Panc1 (cell line): ENCODE data around the gene ATP11A. TPM values are rescaled to one million over a fixed set of nuclear protein-coding genes. Genes with fewer than 3 reads are reported as not detected.
A peak's percentile ranks its signal among the peaks of the same experiment; 100 is the strongest.

ENCODE experiments used
- ATAC-seq: fragments of 200-7000 bp; cut with Tn5 transposase; 2 replicates; pipeline ENCODE4 v1.9.1; 2020; ENCODE audit warnings: mild to moderate bottlenecking, moderate library complexity
- Bru-seq: library from RNA; stranded (reverse); fragments of 400-500 nt; gene quantifications from one replicate; lab custom pipeline; 2021; lab: Mats Ljungman, UMichigan
- BruChase-seq, 2 experiments: library from RNA; stranded (reverse); fragments of 400-500 nt; gene quantifications; one replicate each; lab custom pipeline; 2021; lab: Mats Ljungman, UMichigan
- BruUV-seq: library from RNA; stranded (reverse); fragments of 400-500 nt; replicated peaks from 2 replicates; lab custom pipeline; 2021; lab: Mats Ljungman, UMichigan
- CTCF ChIA-PET: fragments of 300-600 bp; sonication (Branson Sonifier 250); formaldehyde crosslinking; loops from one replicate; lab custom pipeline; 2022; ENCODE audit warnings: antibody characterized with exemption; lab: Charles Lee
- POLR2A ChIA-PET: fragments of 300-600 bp; sonication (Branson Sonifier 250); formaldehyde crosslinking; loops from one replicate; lab custom pipeline; 2022; ENCODE audit warnings: antibody characterized with exemption; lab: Charles Lee
- DNase-seq: peaks from one replicate; pipeline ENCODE4 v3.0.0-alpha.2; 2010; ENCODE audit warnings: low read depth, low spot score
- H3K27ac ChIP-seq: 2 replicates; pipeline ENCODE4 v1.5.1; 2011; ENCODE audit warnings: mild to moderate bottlenecking, low read length, inconsistent platforms
- H3K27me3 ChIP-seq: fragments of 200-500 bp; sonication (Bioruptor generic); 2 replicates; pipeline ENCODE4 v1.6.0; 2014; ENCODE audit warnings: low read length, inconsistent platforms; ENCODE audit not compliant: control insufficient read depth, insufficient read depth
- H3K36me3 ChIP-seq: fragments of 200-500 bp; sonication (Bioruptor generic); 2 replicates; pipeline ENCODE4 v1.5.1; 2014; ENCODE audit warnings: inconsistent platforms, mild to moderate bottlenecking, low read length, moderate library complexity; ENCODE audit not compliant: control insufficient read depth, insufficient read depth
- H3K4me1 ChIP-seq: 2 replicates; pipeline ENCODE4 v1.5.1; 2011; ENCODE audit warnings: inconsistent platforms, mild to moderate bottlenecking, low read length, moderate library complexity; ENCODE audit not compliant: control insufficient read depth, insufficient read depth
- H3K4me3 ChIP-seq, 2 experiments: 2 replicates each; pipeline ENCODE4 v1.5.1; 2011 to 2012; ENCODE audit warnings: low read depth in 2 of 2, low read length in 2 of 2, mild to moderate bottlenecking in 2 of 2, inconsistent platforms in 1 of 2, moderate library complexity in 1 of 2
- H3K9me3 ChIP-seq: fragments of 200-500 bp; sonication (Bioruptor generic); 2 replicates; pipeline ENCODE4 v1.5.1; 2014; ENCODE audit warnings: low read depth, mild to moderate bottlenecking, inconsistent platforms, low read length, moderate library complexity; ENCODE audit not compliant: control insufficient read depth, insufficient read depth
- POLR2AphosphoS5 ChIP-seq: IDR thresholded peaks from 2 replicates; pipeline ENCODE4 v1.6.1; 2012; ENCODE audit warnings: mild to moderate bottlenecking, low read depth, low read length, moderate library complexity
- SIN3A ChIP-seq: IDR thresholded peaks from 2 replicates; pipeline ENCODE4 v1.6.1; 2012; ENCODE audit warnings: low read depth, mild to moderate bottlenecking, low read length, moderate library complexity, borderline replicate concordance; ENCODE audit not compliant: insufficient read depth
- TCF7L2 ChIP-seq: IDR thresholded peaks from 2 replicates; pipeline ENCODE4 v1.6.1; 2011; ENCODE audit warnings: mild to moderate bottlenecking, low read depth, low read length, inconsistent platforms
- in situ Hi-C: cut with HindIII; loops from 2 replicates; pipeline ENCODE4 v1.10.0; 2016; ENCODE audit warnings: low sequenced_read_pairs, low pct_unique_long_range_greater_than_20kb
- intact Hi-C: fragments of 100-400 bp; cut with micrococcal nuclease; formaldehyde crosslinking; loops from one replicate; pipeline ENCODE4 v1.10.0; 2022; ENCODE audit not compliant: unreplicated experiment
- long read RNA-seq: library from polyadenylated mRNA; unstranded; transcript quantifications from one replicate; pipeline ENCODE4 v2.0.0, GENCODE V29; 2021; ENCODE audit not compliant: unreplicated experiment
- polyA plus RNA-seq: library from polyadenylated mRNA; unstranded; fragments of >200 nt; gene quantifications from one replicate; pipeline ENCODE4 v1.2.1, GENCODE V29; 2012; ENCODE audit warnings: missing spikeins; ENCODE audit not compliant: insufficient read length
- total RNA-seq: library from RNA; stranded (reverse); gene quantifications from one replicate; pipeline ENCODE4 v1.2.1, GENCODE V29; 2021; ENCODE audit not compliant: unreplicated experiment
- TF ChIP-seq, protein P1 (sequence below), 2 experiments: IDR thresholded peaks; 2 replicates each; pipeline ENCODE4 v1.6.1; 2011 to 2012; ENCODE audit warnings: low read depth in 2 of 2, control low read depth in 1 of 2, low read length in 1 of 2, mild to moderate bottlenecking in 1 of 2, moderate library complexity in 1 of 2; ENCODE audit not compliant: insufficient read depth in 1 of 2

ATP11A gene
- total RNA-seq (85.8 TPM), Bru-seq, nascent RNA (percentile 70 among the genes with signal in this experiment), BruChase-seq, experiment 1, labeled RNA remaining after a 2-hour chase (percentile 68 among the genes with signal in this experiment), BruChase-seq, experiment 2, labeled RNA remaining after a 6-hour chase (percentile 78 among the genes with signal in this experiment)
- 63.9 TPM for polyA plus RNA-seq
- long read RNA-seq, transcript ATP11A-217 (1 exons, 3,542 nt) = major isoform, 28 of 54 reads
- long read RNA-seq, partial matches to known transcripts = 7 of 54 reads
- long read RNA-seq, other reads (novel, unspliced or antisense) = 19 of 54 reads

DNA sequence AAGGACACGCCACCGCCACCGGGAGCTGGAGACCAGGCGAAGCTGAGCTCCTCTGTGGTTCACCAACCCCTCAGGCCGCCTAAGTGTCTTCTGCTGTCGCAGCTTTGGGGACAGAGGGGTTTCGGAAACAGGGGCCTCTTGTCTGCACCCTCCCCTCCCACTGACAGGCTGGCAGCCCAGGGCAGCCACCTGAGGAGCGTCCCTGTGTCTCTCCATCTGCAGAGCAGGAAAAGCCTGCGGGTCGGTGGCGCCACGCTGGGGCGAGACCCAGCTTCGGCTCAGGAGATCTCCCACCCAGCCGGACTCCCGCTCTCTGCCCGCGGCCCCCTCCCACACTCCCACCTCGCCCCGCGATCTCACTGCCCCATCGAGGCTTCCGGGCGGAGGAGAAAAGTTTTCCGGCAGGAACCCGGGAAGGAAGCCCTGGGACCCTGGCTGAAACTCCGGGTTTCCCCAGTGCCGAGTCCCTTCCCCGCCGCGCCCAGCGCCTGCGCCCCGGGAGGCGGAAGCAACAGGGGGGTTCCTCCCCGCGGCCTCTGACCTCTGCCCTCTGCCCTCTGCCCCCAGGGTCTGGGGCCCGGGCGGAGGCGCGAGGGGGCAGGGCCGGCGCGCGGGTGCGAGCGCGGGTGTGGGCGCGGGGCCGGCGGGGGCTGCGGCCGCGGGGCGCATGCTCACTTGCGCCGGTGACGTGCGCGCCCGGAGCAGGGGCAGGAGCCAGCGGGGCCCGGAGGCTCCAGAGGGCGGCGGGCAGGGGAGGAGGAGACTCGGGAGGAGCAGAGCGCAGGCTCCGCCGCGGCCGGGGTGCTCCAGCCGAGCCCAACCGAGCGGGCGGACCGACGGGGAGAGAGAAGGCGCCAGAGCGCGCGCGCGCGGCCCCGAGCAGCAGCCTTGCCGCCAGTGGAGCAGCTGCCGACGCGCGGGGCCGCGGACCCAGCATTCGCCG, at the start of gene ATP11A:
Gene ATP11A (plus strand): TSS at position 736 of the 943 bp plus-strand sequence. CDS start 379 bp downstream, outside the sequence.
- H3K27ac ChIP-seq = peak within 1 kb of the TSS; percentile 81
- H3K4me3 ChIP-seq = peak within 1 kb of the TSS; percentile 76 to 85
- H3K27me3 ChIP-seq = no peaks in the 10 kb centered on the region
- H3K36me3 ChIP-seq = no peaks in the 10 kb centered on the region
- ATAC-seq = peak; percentile 94
- in situ Hi-C loops (no loop called here), intact Hi-C loops (no loop called here)
- peaks cover 22% of the 10 kb centered on the region for H3K4me1 ChIP-seq
- no peaks in the 10 kb centered on the region for H3K9me3 ChIP-seq
- ChIA-PET POLR2A (interaction anchor here (0.7 kb wide), 1 partner anchor 12 kb away, joined by 5 read pairs; no protein-coding TSS in a partner anchor), CTCF (no interaction called here)
- TF ChIP-seq, protein P1, sequence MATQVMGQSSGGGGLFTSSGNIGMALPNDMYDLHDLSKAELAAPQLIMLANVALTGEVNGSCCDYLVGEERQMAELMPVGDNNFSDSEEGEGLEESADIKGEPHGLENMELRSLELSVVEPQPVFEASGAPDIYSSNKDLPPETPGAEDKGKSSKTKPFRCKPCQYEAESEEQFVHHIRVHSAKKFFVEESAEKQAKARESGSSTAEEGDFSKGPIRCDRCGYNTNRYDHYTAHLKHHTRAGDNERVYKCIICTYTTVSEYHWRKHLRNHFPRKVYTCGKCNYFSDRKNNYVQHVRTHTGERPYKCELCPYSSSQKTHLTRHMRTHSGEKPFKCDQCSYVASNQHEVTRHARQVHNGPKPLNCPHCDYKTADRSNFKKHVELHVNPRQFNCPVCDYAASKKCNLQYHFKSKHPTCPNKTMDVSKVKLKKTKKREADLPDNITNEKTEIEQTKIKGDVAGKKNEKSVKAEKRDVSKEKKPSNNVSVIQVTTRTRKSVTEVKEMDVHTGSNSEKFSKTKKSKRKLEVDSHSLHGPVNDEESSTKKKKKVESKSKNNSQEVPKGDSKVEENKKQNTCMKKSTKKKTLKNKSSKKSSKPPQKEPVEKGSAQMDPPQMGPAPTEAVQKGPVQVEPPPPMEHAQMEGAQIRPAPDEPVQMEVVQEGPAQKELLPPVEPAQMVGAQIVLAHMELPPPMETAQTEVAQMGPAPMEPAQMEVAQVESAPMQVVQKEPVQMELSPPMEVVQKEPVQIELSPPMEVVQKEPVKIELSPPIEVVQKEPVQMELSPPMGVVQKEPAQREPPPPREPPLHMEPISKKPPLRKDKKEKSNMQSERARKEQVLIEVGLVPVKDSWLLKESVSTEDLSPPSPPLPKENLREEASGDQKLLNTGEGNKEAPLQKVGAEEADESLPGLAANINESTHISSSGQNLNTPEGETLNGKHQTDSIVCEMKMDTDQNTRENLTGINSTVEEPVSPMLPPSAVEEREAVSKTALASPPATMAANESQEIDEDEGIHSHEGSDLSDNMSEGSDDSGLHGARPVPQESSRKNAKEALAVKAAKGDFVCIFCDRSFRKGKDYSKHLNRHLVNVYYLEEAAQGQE (IDR thresholded peaks at IDR 0.05; ENCODE audit: insufficient read depth in 1 of 2, low read depth in 2 of 2, low read length in 1 of 2) = no peak
- TF ChIP-seq SIN3A (0 out of 2 replicates have a peak, but pooled peaks have one; percentile 41), POLR2AphosphoS5 (0 out of 2 replicates have a peak, but pooled peaks have one; percentile 28)
- no TSS peak for BruUV-seq
- DNase-seq = no peak

DNA sequence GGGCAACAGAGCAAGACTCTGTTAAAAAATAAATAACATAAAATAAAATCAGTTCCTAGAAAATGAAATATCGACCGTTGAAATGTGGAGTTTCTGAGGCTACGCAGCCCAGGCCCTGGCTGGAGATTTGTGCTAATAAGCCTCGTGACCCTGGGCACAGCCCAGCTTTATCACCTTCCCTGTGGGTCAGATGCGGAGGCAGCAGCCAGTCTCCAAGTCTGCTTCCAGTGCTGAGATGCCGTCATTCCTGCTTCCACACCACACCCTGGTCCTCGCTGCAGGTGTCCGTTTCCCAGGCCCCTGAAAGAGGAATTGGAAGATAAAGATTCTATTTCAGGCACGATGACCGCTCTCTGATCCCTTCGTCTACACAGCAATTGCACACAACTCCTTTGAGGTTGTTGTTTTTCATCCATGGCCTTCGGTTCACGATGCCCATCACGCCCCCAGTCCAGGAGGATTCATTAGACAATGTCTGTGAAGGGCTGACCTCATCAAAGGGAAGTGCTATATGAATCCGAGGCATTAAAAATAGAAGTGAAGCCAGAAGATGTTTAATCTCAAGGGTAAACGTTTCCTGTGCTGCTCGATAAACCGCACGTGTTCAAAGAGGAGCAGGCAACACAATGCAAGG, 48.3 kb upstream of the ATP11A start:
- ATAC-seq (no peak), DNase-seq (no peak)
- ChIA-PET CTCF (interaction anchor here (0.6 kb wide), 1 partner anchor 232 kb away, joined by 3 read pairs; no protein-coding TSS in a partner anchor), POLR2A (no interaction called here)
- no peaks in the 10 kb centered on the region for H3K36me3 ChIP-seq
- no peak overlapping the region for H3K27ac ChIP-seq
- in situ Hi-C loops = no loop called here
- no peak overlapping the region for H3K4me3 ChIP-seq
- intact Hi-C loops = loop anchor here (10.0 kb wide), 1 partner anchor 233 kb away; no protein-coding TSS in a partner anchor
- H3K27me3 ChIP-seq = no peaks in the 10 kb centered on the region; the same call in 1 of the 2 replicates
- no TSS peak for BruUV-seq
- no peaks in the 10 kb centered on the region for H3K9me3 ChIP-seq
- H3K4me1 ChIP-seq = no peaks in the 10 kb centered on the region
- TF ChIP-seq SIN3A (no peak), TCF7L2 (no peak), POLR2AphosphoS5 (no peak)
- TF ChIP-seq, protein P1 (IDR thresholded peaks at IDR 0.05; ENCODE audit: insufficient read depth in 1 of 2, low read depth in 2 of 2, low read length in 1 of 2) = no peak
